ENCODE measurements around the gene SRD5A1.

DNA sequence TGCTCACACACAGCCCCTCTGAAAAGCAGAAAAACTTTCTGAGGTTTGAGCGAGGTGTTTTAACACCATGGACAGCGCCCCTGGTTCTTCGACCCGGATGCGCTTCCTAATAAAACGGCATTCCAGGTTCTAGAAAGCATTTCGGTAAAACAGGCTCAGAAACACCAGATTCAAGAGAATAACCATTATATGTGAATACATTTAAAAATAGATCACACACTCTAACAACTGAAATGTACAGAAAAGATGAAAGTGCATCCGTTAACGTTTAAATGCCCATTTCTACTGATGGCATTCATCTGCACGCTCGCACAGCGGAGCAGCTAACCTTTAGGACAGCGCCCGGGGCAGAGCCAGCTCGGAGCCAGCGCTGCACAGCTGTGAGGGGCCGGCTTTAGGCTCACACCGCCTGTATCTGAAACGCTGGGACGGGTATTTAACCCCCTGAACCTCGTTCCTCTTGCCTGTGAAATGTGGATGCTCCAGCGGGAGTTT is 53.7 kb downstream of the SRD5A1 start:
- TF ChIP-seq ZFP30 (CRISPR knock-in tag; IDR thresholded peaks at IDR 0.05) (no peak), ZFP3 (CRISPR knock-in tag; IDR thresholded peaks at IDR 0.05) (no peak)

All from SK-N-SH treated with all-trans-retinoic acid at 6 μM for 48 hours (cell line).